BLaER1 treated with 17β-estradiol and CSF1 and Interleukin-3, amounts not matched to agents 10 nM and 100 nM (cell line): Measurements from ENCODE around the gene NOC3L.
A peak's percentile ranks its signal among the peaks of the same experiment; 100 is the strongest.

Source experiments
- H3K27ac ChIP-seq, 11 experiments: shearing (Covaris generic); formaldehyde crosslinking; 2 replicates each; pipeline ENCODE4 v1.8.1; 2022
- H3K27me3 ChIP-seq, 11 experiments: shearing (Covaris generic); formaldehyde crosslinking; 2 replicates each; pipeline ENCODE4 v1.8.1; 2022
- H3K36me3 ChIP-seq, 11 experiments: shearing (Covaris generic); formaldehyde crosslinking; 2 replicates each; pipeline ENCODE4 v1.8.1; 2022
- H3K4me1 ChIP-seq, 10 experiments: shearing (Covaris generic); formaldehyde crosslinking; 2 replicates each; pipeline ENCODE4 v1.8.1; 2022
- H3K4me2 ChIP-seq, 11 experiments: shearing (Covaris generic); formaldehyde crosslinking; 2 replicates each; pipeline ENCODE4 v1.8.1; 2022
- H3K4me3 ChIP-seq, 10 experiments: shearing (Covaris generic); formaldehyde crosslinking; 2 replicates each; pipeline ENCODE4 v1.8.1; 2022
- H3K9ac ChIP-seq, 11 experiments: shearing (Covaris generic); formaldehyde crosslinking; 2 replicates each; pipeline ENCODE4 v1.8.1; 2022
- H3K9me3 ChIP-seq, 11 experiments: shearing (Covaris generic); formaldehyde crosslinking; replicated peaks in 1 of 11; 2 replicates each; pipeline ENCODE4 v1.8.1; 2022
- H4K20me1 ChIP-seq, 11 experiments: shearing (Covaris generic); formaldehyde crosslinking; 2 replicates each; pipeline ENCODE4 v1.8.1; 2022
- Cebpa-rat ChIP-seq, 11 experiments: shearing (Covaris generic); IDR thresholded peaks; 2 replicates each; pipeline ENCODE4 v1.8.1; 2022

The NOC3L gene

DNA sequence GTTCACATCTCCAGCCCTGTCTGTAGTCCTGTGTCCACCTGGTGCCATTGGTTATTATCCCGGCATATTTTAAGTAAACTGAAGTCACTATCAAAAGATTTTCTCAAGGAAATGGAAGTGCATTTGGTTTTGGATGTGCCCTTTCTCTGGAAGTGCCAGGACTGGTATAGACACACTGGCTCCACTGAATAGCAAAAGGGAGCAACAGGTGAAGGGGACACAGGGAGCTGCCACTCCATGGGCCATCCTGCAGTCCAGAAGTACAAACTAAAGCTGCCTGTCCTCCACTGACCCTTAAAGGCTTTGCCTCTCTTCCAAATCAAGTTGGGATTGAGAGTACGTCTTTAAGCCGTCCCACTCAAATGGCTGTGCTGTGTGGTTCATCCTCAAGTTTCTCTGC is 62.7 kb downstream of the NOC3L start:
- Histone ChIP-seq H4K20me1 (no peaks in the 10 kb centered on the region), H3K4me2 (peak overlapping the region in 1 of 11 experiments; percentile 25; a peak in 1 of 22 replicates), H3K4me1 (peaks cover 0 to 14% (median 7%) of the 10 kb centered on the region in 10 experiments; a peak in 8 of 20 replicates), H3K9ac (no peak overlapping the region), H3K9me3 (no peaks in the 10 kb centered on the region), H3K36me3 (no peaks in the 10 kb centered on the region), H3K27me3 (peaks cover 0 to 22% (median 4%) of the 10 kb centered on the region in 11 experiments; a peak in 7 of 22 replicates), H3K4me3 (no peak overlapping the region), H3K27ac (no peak overlapping the region)
- TF ChIP-seq Cebpa-rat (IDR thresholded peaks at IDR 0.05) = no peak

GRCh38 chr10:94299417-94299816 is 63.3 kb downstream of the NOC3L start:
- H4K20me1 ChIP-seq = no peaks in the 10 kb centered on the region

DNA sequence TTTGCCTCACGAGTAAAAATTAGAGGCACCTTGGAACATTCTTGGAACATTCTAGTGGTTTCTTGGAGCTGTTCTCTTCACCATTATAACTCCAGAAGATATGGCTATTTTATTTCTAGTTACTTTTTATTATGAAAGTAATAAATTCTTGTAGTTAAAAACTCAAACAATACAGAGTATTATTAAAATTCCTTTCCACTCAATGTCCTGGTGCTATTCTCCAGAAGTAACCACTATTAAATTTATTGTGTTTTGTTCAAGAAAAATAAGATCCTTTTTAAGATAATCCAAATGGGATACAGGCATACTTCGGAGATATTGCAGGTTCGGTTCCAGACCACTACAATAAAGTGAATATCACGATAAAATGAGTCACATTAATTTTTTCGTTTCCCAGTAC is 68.6 kb downstream of the NOC3L start:
- Histone ChIP-seq H3K9ac (no peak overlapping the region), H3K27me3 (peaks cover 0 to 8% (median 0%) of the 10 kb centered on the region in 11 experiments; a peak in 3 of 22 replicates), H3K9me3 (no peaks in the 10 kb centered on the region), H3K27ac (no peak overlapping the region), H3K4me2 (no peak overlapping the region), H3K36me3 (no peaks in the 10 kb centered on the region), H3K4me1 (peaks cover 6 to 19% (median 13%) of the 10 kb centered on the region in 10 experiments; a peak in 16 of 20 replicates), H4K20me1 (no peaks in the 10 kb centered on the region), H3K4me3 (no peak overlapping the region)
- no peak for TF ChIP-seq Cebpa-rat (IDR thresholded peaks at IDR 0.05)

More at GRCh38 chr10:94299417-94299816, 63.3 kb downstream of the NOC3L start:
- no peak for TF ChIP-seq Cebpa-rat (IDR thresholded peaks at IDR 0.05)
- Histone ChIP-seq H3K27me3 (peaks cover 0 to 22% (median 4%) of the 10 kb centered on the region in 11 experiments; a peak in 7 of 22 replicates), H3K27ac (no peak overlapping the region), H3K4me3 (no peak overlapping the region), H3K4me1 (peaks cover 0 to 14% (median 7%) of the 10 kb centered on the region in 10 experiments; a peak in 8 of 20 replicates), H3K36me3 (no peaks in the 10 kb centered on the region), H3K9ac (no peak overlapping the region), H3K9me3 (no peaks in the 10 kb centered on the region), H3K4me2 (peak overlapping the region in 7 of 11 experiments; percentile 1 to 41 (median 22); a peak in 7 of 22 replicates)

DNA sequence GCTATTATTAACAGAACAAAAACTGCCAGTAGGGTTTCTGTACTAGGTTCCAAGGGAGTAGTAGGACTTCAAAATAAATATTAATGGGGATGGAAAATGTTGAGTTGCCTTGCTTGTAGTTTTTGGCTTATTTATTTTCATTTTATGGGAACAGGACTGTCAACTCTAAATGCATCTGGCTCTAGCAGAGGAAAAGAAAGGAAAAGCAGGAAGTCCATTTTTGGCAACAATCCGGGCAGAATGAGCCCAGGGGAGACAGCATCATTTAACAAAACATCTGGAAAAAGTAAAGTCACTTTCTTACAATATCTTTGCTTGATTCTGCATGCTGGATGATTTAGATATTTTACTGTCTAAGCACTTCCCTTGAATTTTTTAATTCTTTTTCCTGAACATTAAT is 69.4 kb downstream of the NOC3L start:
- Histone ChIP-seq H3K27me3 (peaks cover 0 to 1% (median 0%) of the 10 kb centered on the region in 11 experiments; a peak in 3 of 22 replicates), H3K9ac (no peak overlapping the region), H4K20me1 (no peaks in the 10 kb centered on the region), H3K4me3 (no peak overlapping the region), H3K9me3 (no peaks in the 10 kb centered on the region), H3K4me2 (peak overlapping the region in 4 of 11 experiments; percentile 4 to 32 (median 18); a peak in 3 of 22 replicates), H3K36me3 (no peaks in the 10 kb centered on the region), H3K4me1 (peaks cover 6 to 14% (median 10%) of the 10 kb centered on the region in 10 experiments; a peak in 13 of 20 replicates), H3K27ac (no peak overlapping the region)
- no peak for TF ChIP-seq Cebpa-rat (IDR thresholded peaks at IDR 0.05)

DNA sequence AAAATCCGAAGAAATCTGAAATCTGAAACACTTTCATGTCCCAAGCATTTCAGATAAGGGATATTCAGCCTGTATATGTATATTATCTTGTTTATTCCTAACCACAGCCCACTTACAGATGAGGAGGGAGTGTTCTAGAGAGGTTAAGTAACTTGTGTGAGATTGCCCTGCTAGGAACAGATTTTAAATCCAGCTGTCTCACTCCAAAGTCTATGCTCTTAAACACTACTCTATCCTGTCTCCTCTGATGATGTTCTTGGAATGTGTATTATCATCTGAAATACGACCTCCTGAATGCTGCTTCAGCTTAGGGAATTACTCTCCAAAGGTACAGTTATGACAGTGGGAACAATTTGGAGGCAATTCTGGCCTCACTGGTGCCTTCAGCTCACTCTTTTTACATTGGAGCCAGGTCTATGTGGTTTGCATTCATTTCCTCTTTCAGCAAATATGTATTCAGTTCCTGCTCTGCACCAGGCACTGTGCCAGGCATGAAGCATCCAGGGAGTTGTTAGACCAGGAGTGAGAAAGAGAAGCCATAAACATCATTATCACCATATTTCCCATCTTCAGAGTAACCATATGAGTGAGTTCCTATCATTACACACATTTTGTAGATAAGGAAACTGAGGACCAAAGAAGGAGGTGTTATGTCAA is 70.2 kb downstream of the NOC3L start:
- peaks cover 6 to 14% (median 10%) of the 10 kb centered on the region in 10 experiments; a peak in 13 of 20 replicates for H3K4me1 ChIP-seq
- H3K4me2 ChIP-seq = peak overlapping the region in 8 of 11 experiments; percentile 1 to 32 (median 14); a peak in 4 of 22 replicates
- H3K36me3 ChIP-seq = no peaks in the 10 kb centered on the region
- no peak overlapping the region for H3K27ac ChIP-seq
- no peaks in the 10 kb centered on the region for H4K20me1 ChIP-seq
- H3K27me3 ChIP-seq = no peaks in the 10 kb centered on the region
- no peak for TF ChIP-seq Cebpa-rat (IDR thresholded peaks at IDR 0.05)
- H3K9me3 ChIP-seq = no peaks in the 10 kb centered on the region
- H3K4me3 ChIP-seq = no peak overlapping the region
- no peak overlapping the region for H3K9ac ChIP-seq

DNA sequence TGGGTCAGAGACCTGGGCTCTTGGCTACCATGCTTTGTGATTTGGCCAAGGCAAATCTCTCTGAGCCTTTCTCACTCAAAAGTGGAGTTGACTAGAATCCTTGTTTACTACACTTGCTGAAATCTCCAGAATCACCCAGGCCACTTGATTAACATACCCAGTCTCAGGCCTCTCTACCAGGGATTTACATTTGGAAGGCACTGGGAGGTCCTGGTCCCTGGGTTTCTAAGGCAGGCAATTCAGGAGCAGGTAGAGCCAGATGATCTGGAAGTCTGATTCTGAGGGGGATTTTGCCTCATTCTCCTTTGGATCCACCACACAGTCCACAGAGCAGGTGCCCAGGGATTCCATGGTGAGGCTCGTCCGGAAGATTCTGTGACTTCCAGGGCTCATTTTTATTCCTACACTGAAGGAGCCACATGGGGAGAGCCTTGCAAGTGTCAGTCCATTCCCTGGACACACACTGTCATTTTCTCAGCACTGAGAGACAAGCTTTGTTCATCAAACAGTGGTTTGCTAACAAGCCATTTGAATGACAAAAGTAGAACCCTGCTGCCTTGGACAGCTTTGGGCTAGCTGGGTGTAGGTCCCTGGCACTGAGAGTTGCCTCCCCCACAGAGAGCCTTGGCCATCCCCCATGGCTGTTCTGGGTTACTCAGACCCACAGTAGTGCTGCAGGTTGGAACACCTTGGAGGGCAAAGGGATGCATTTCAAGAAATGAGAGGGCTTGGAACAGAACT is 74.2 kb downstream of the NOC3L start:
- H3K4me3 ChIP-seq = no peak overlapping the region
- H4K20me1 ChIP-seq = no peaks in the 10 kb centered on the region
- H3K4me1 ChIP-seq = peaks cover 6 to 12% (median 10%) of the 10 kb centered on the region in 10 experiments; a peak in 13 of 20 replicates
- H3K4me2 ChIP-seq = no peak overlapping the region
- H3K36me3 ChIP-seq = no peaks in the 10 kb centered on the region
- H3K27me3 ChIP-seq = no peaks in the 10 kb centered on the region
- no peak for TF ChIP-seq Cebpa-rat (IDR thresholded peaks at IDR 0.05)
- H3K9ac ChIP-seq = no peak overlapping the region
- no peak overlapping the region for H3K27ac ChIP-seq
- H3K9me3 ChIP-seq = no peaks in the 10 kb centered on the region

GRCh38 chr10:94287336-94287735 is 75.4 kb downstream of the NOC3L start:
- Histone ChIP-seq H3K4me3 (no peak overlapping the region), H4K20me1 (no peaks in the 10 kb centered on the region), H3K9me3 (no peaks in the 10 kb centered on the region), H3K4me1 (peaks cover 0 to 2% (median 0%) of the 10 kb centered on the region in 10 experiments; a peak in 4 of 20 replicates), H3K27me3 (no peaks in the 10 kb centered on the region), H3K27ac (no peak overlapping the region), H3K9ac (no peak overlapping the region), H3K4me2 (no peak overlapping the region), H3K36me3 (no peaks in the 10 kb centered on the region)
- no peak for TF ChIP-seq Cebpa-rat (IDR thresholded peaks at IDR 0.05)

GRCh38 chr10:94286901-94287300 is 75.8 kb downstream of the NOC3L start:
- Histone ChIP-seq H3K4me2 (no peak overlapping the region), H3K27me3 (no peaks in the 10 kb centered on the region), H4K20me1 (no peaks in the 10 kb centered on the region), H3K36me3 (no peaks in the 10 kb centered on the region), H3K9ac (no peak overlapping the region), H3K4me3 (no peak overlapping the region), H3K27ac (no peak overlapping the region), H3K4me1 (no peaks in the 10 kb centered on the region), H3K9me3 (no peaks in the 10 kb centered on the region)
- no peak for TF ChIP-seq Cebpa-rat (IDR thresholded peaks at IDR 0.05)

DNA sequence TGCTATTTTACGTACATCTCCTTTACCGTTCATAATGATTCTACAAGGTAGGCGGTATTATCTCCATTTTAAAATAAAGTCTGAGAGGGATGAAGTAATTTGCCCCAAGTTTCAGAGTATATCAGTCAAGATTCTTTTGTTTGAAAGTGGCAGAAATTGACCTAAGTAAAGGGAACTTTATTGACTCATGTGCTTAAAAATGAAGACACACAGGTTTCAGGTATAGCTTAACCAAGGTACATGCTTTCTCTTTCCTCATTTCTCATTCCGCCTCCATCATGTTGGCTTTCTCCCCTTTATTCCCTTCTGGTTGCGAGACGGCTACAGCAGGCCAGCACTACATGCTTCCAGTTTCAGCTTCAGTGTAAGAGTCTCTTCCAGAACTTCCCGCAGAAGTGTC is 77.5 kb downstream of the NOC3L start:
- Histone ChIP-seq H3K4me3 (no peak overlapping the region), H3K9me3 (no peaks in the 10 kb centered on the region), H3K9ac (no peak overlapping the region), H3K4me1 (no peaks in the 10 kb centered on the region), H3K27ac (no peak overlapping the region), H4K20me1 (no peaks in the 10 kb centered on the region), H3K4me2 (no peak overlapping the region), H3K27me3 (no peaks in the 10 kb centered on the region), H3K36me3 (no peaks in the 10 kb centered on the region)
- no peak for TF ChIP-seq Cebpa-rat (IDR thresholded peaks at IDR 0.05)
